ENCODE results near the gene STARD7.
"Not testable (repeated sequence)": the region's sequence is repeated elsewhere in the genome, so short reads cannot be mapped to it uniquely, and the experiment has no call there.

STARD7 gene

GRCh38 chr2:96160366-96160765 is 48.3 kb downstream of the STARD7 start:
- DNase-seq = not testable (repeated sequence)

- DNase-seq = no peak
These were observed 49.4 kb downstream of the STARD7 start for GRCh38 chr2:96159084-96159830.

GRCh38 chr2:96158554-96158940 is 50.1 kb downstream of the STARD7 start:
- no peak for DNase-seq

- DNase-seq = no peak
These were observed 50.7 kb downstream of the STARD7 start for GRCh38 chr2:96157649-96158553.

GRCh38 chr2:96156926-96157648 is 51.5 kb downstream of the STARD7 start:
- DNase-seq = no peak

- DNase-seq = no peak
These were observed 52.4 kb downstream of the STARD7 start for GRCh38 chr2:96156011-96156820.

GRCh38 chr2:96154506-96155380 is 53.9 kb downstream of the STARD7 start:
- no peak for DNase-seq

GRCh38 chr2:96153991-96154431 is 54.6 kb downstream of the STARD7 start:
- no peak for DNase-seq

GRCh38 chr2:96153291-96153713 is 55.3 kb downstream of the STARD7 start:
- DNase-seq = no peak

- DNase-seq = no peak
These were observed 56.1 kb downstream of the STARD7 start for GRCh38 chr2:96152304-96153161.

- no peak for DNase-seq
These were observed 56.9 kb downstream of the STARD7 start for GRCh38 chr2:96151595-96152303.

- no peak for DNase-seq
These were observed 57.6 kb downstream of the STARD7 start for GRCh38 chr2:96150791-96151594.

- no peak for DNase-seq
These were observed 58.5 kb downstream of the STARD7 start for GRCh38 chr2:96150007-96150640.

- DNase-seq = no peak
These were observed 60.0 kb downstream of the STARD7 start for GRCh38 chr2:96148410-96149217.

GRCh38 chr2:96147593-96148201 is 60.9 kb downstream of the STARD7 start:
- no peak for DNase-seq

GRCh38 chr2:96146881-96147592 is 61.6 kb downstream of the STARD7 start:
- DNase-seq = no peak

Data from NCI-H1092 (cell line).